ENCODE data around the gene RSPO4. TPM values are rescaled to one million over a fixed set of nuclear protein-coding genes. Genes with fewer than 3 reads are reported as not detected.

RSPO4 gene
- total RNA-seq, 1 donor from 2014 or later = 5.7 TPM

DNA sequence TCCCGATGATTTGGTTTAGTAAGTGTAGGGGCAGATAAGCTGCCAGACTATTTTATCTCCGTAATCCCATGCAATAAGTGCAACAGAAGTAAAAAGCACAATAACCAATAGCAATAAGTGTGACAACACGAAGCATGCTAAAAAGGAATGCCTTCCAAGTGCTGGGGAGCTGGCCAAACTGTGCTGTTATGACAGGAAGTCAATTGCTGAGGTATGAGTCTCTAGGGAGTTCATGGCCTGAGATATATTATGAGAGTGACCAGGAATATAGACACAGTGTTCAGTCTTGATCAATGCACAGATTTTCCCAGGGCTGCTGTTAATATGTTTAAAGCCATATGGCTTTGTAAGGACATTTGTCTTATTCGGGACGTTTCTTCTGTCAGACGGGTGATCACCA, 75.4 kb downstream of the RSPO4 start:
- H3K4me1 ChIP-seq = no peaks in the 10 kb centered on the region
- ATAC-seq = no peak
- H3K27me3 ChIP-seq (ENCODE audit: low read depth) = peaks cover 5% of the 10 kb centered on the region
- no peak overlapping the region for H3K4me3 ChIP-seq
- intact Hi-C loops (cut with DNase I) = no loop called here
- TF ChIP-seq, protein P1, sequence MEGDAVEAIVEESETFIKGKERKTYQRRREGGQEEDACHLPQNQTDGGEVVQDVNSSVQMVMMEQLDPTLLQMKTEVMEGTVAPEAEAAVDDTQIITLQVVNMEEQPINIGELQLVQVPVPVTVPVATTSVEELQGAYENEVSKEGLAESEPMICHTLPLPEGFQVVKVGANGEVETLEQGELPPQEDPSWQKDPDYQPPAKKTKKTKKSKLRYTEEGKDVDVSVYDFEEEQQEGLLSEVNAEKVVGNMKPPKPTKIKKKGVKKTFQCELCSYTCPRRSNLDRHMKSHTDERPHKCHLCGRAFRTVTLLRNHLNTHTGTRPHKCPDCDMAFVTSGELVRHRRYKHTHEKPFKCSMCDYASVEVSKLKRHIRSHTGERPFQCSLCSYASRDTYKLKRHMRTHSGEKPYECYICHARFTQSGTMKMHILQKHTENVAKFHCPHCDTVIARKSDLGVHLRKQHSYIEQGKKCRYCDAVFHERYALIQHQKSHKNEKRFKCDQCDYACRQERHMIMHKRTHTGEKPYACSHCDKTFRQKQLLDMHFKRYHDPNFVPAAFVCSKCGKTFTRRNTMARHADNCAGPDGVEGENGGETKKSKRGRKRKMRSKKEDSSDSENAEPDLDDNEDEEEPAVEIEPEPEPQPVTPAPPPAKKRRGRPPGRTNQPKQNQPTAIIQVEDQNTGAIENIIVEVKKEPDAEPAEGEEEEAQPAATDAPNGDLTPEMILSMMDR (IDR thresholded peaks at IDR 0.05) = no peak
- no peak for DNase-seq
- H3K36me3 ChIP-seq = no peaks in the 10 kb centered on the region
- H3K27ac ChIP-seq = no peak overlapping the region
- H3K9me3 ChIP-seq = no peaks in the 10 kb centered on the region

- DNase-seq (no peak), ATAC-seq (no peak)
- intact Hi-C loops (cut with DNase I) = no loop called here
- Histone ChIP-seq H3K27me3 (ENCODE audit: low read depth) (peaks cover 5% of the 10 kb centered on the region), H3K9me3 (no peaks in the 10 kb centered on the region), H3K36me3 (no peaks in the 10 kb centered on the region), H3K4me1 (no peaks in the 10 kb centered on the region), H3K27ac (no peak overlapping the region), H3K4me3 (no peak overlapping the region)
- TF ChIP-seq, protein P1 (IDR thresholded peaks at IDR 0.05) = no peak
Measured at GRCh38 chr20:925516-925915, 76.6 kb downstream of the RSPO4 start.

DNA sequence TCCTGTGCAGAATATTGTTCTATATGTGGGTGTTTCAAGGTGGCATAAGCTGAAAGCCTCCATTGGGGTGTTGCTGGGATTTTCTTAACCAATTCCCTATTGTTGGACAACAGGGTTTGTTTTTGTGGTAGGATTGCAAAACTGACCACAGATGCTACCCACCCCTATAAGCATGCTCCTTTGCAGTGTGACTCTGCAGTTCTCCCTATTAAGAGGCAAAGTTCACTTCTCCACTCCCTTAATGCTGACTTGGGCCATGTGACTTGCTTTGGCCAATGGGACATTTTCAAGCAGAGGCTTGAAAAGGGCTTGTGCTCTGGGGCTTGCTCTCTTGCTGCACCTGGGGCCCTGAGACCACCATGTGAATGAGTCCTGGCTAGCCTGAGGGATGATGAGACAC, 77.5 kb downstream of the RSPO4 start:
- peak; percentile 69 to 85 for ATAC-seq
- TF ChIP-seq, protein P1 (IDR thresholded peaks at IDR 0.05) = no peak

GRCh38 chr20:922781-923180, 79.3 kb downstream of the RSPO4 start:
- Histone ChIP-seq H3K4me3 (no peak overlapping the region), H3K4me1 (no peaks in the 10 kb centered on the region), H3K36me3 (no peaks in the 10 kb centered on the region), H3K9me3 (no peaks in the 10 kb centered on the region), H3K27ac (no peak overlapping the region), H3K27me3 (ENCODE audit: low read depth) (peaks cover 5% of the 10 kb centered on the region)
- no peak for DNase-seq
- no peak for ATAC-seq
- intact Hi-C loops (cut with DNase I) = no loop called here
- TF ChIP-seq, protein P1 (IDR thresholded peaks at IDR 0.05) = no peak

More for the DNA sequence above, 77.5 kb downstream of the RSPO4 start:
- H3K9me3 ChIP-seq = no peaks in the 10 kb centered on the region
- no peaks in the 10 kb centered on the region for H3K36me3 ChIP-seq
- no peak overlapping the region for H3K4me3 ChIP-seq
- no peaks in the 10 kb centered on the region for H3K4me1 ChIP-seq
- intact Hi-C loops (cut with DNase I) = no loop called here
- no peak overlapping the region for H3K27ac ChIP-seq
- no peak for DNase-seq
- H3K27me3 ChIP-seq (ENCODE audit: low read depth) = peaks cover 5% of the 10 kb centered on the region

- H3K27me3 ChIP-seq (ENCODE audit: low read depth) = peaks cover 3% of the 10 kb centered on the region
Measured at GRCh38 chr20:921068-921467, 81.0 kb downstream of the RSPO4 start.

More at GRCh38 chr20:921068-921467, 81.0 kb downstream of the RSPO4 start:
- no peak overlapping the region for H3K27ac ChIP-seq
- intact Hi-C loops (cut with DNase I) = no loop called here
- H3K36me3 ChIP-seq = no peaks in the 10 kb centered on the region
- TF ChIP-seq, protein P1 (IDR thresholded peaks at IDR 0.05) = no peak
- DNase-seq (no peak), ATAC-seq (no peak)
- H3K9me3 ChIP-seq = no peaks in the 10 kb centered on the region
- H3K4me1 ChIP-seq = peaks cover 2% of the 10 kb centered on the region
- no peak overlapping the region for H3K4me3 ChIP-seq

All from lower lobe of right lung (tissue), 2 donors.